Measurements from ENCODE around the gene C3. TPM values are rescaled to one million over a fixed set of nuclear protein-coding genes. Genes with fewer than 3 reads are reported as not detected.

Gene C3
- total RNA-seq, 1 experiment from 2014 or later = 5.0 TPM

DNA sequence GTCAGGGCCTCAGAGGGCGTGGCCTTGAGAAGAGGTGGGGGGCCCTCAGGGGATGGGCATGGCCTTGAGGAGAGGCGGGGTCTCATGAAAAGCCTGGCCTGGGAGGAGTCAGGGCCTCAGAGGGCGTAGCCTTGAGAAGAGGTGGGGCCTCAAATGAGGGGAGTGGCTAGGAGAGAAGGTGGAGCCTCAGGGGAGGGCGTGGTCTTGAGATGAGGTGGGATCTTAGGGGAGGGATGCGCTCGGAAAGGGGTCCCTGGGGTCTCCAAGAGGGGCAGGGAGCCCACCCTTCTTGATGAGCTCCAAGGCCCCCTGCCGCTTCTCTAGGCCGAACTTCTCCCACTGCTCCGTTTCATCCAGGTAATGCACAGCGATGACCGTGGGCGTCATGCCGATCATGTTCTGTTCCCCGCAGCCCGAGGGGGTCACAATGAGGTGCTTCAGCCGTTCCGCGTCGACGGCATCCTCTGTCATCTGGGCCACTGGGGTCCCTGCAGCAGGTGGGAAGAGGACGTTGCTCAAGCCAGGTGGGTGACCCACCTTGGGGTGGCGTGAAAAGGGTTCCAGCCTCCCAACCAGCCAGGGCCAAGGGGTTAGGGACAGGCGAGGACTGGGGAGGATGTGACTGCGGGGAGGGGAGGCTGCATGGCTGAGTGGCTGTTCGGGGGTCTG lies 26.2 kb downstream of the C3 start:
- ChIA-PET POLR2A (no interaction called here), CTCF (no interaction called here)
- TF ChIP-seq TCF7L2 (IDR thresholded peaks at IDR 0.05; ENCODE audit: low read depth, low read length) (no peak), SIN3A (IDR thresholded peaks at IDR 0.05; ENCODE audit: borderline replicate concordance, insufficient read depth, low read depth, low read length) (no peak), POLR2AphosphoS5 (IDR thresholded peaks at IDR 0.05; ENCODE audit: low read depth, low read length) (no peak)
- TF ChIP-seq, protein P1, sequence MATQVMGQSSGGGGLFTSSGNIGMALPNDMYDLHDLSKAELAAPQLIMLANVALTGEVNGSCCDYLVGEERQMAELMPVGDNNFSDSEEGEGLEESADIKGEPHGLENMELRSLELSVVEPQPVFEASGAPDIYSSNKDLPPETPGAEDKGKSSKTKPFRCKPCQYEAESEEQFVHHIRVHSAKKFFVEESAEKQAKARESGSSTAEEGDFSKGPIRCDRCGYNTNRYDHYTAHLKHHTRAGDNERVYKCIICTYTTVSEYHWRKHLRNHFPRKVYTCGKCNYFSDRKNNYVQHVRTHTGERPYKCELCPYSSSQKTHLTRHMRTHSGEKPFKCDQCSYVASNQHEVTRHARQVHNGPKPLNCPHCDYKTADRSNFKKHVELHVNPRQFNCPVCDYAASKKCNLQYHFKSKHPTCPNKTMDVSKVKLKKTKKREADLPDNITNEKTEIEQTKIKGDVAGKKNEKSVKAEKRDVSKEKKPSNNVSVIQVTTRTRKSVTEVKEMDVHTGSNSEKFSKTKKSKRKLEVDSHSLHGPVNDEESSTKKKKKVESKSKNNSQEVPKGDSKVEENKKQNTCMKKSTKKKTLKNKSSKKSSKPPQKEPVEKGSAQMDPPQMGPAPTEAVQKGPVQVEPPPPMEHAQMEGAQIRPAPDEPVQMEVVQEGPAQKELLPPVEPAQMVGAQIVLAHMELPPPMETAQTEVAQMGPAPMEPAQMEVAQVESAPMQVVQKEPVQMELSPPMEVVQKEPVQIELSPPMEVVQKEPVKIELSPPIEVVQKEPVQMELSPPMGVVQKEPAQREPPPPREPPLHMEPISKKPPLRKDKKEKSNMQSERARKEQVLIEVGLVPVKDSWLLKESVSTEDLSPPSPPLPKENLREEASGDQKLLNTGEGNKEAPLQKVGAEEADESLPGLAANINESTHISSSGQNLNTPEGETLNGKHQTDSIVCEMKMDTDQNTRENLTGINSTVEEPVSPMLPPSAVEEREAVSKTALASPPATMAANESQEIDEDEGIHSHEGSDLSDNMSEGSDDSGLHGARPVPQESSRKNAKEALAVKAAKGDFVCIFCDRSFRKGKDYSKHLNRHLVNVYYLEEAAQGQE (IDR thresholded peaks at IDR 0.05; ENCODE audit: insufficient read depth in 1 of 2, low read depth in 2 of 2, low read length in 1 of 2) = no peak
- TF ChIP-seq, protein P2, sequence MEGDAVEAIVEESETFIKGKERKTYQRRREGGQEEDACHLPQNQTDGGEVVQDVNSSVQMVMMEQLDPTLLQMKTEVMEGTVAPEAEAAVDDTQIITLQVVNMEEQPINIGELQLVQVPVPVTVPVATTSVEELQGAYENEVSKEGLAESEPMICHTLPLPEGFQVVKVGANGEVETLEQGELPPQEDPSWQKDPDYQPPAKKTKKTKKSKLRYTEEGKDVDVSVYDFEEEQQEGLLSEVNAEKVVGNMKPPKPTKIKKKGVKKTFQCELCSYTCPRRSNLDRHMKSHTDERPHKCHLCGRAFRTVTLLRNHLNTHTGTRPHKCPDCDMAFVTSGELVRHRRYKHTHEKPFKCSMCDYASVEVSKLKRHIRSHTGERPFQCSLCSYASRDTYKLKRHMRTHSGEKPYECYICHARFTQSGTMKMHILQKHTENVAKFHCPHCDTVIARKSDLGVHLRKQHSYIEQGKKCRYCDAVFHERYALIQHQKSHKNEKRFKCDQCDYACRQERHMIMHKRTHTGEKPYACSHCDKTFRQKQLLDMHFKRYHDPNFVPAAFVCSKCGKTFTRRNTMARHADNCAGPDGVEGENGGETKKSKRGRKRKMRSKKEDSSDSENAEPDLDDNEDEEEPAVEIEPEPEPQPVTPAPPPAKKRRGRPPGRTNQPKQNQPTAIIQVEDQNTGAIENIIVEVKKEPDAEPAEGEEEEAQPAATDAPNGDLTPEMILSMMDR (IDR thresholded peaks at IDR 0.05) = no peak
- no peaks in the 10 kb centered on the region for H3K27me3 ChIP-seq (ENCODE audit: control insufficient read depth, insufficient read depth, low read length)
- DNase-seq (ENCODE audit: low read depth, low spot score) (no peak), ATAC-seq (no peak; the same call in 1 of the 2 replicates)
- no peak overlapping the region for H3K27ac ChIP-seq (ENCODE audit: low read length)
- H3K36me3 ChIP-seq (ENCODE audit: control insufficient read depth, insufficient read depth, low read length) = no peaks in the 10 kb centered on the region
- H3K4me1 ChIP-seq (ENCODE audit: control insufficient read depth, insufficient read depth, low read length) = no peaks in the 10 kb centered on the region
- no TSS peak for BruUV-seq (replicated peaks)
- no peak overlapping the region for H3K4me3 ChIP-seq (ENCODE audit: low read depth in 2 of 2, low read length in 2 of 2)
- in situ Hi-C loops (cut with HindIII; ENCODE audit: low pct_unique_long_range_greater_than_20kb, low sequenced_read_pairs) = no loop called here
- no peaks in the 10 kb centered on the region for H3K9me3 ChIP-seq (ENCODE audit: control insufficient read depth, insufficient read depth, low read depth, low read length)
- intact Hi-C loops (cut with micrococcal nuclease; ENCODE audit: unreplicated experiment) = no loop called here

DNA sequence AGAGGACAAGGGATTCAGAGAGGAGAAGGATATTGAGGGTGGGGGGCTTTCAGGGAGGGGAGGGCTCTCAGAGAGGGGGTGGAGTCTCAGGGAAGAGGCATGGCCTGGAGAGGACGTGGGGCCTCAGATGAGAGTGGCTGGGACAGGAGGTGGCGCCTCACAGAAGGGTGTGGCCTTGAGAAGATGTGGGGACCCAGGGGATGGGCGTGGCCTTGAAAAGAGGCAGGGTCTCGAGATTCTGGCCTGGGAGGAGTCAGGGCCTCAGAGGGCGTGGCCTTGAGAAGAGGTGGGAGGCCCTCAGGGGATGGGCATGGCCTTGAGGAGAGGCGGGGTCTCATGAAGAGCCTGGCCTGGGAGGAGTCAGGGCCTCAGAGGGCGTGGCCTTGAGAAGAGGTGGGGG lies 26.8 kb downstream of the C3 start:
- intact Hi-C loops (cut with micrococcal nuclease; ENCODE audit: unreplicated experiment) = no loop called here

More for the DNA sequence above, 26.8 kb downstream of the C3 start:
- no peaks in the 10 kb centered on the region for H3K9me3 ChIP-seq (ENCODE audit: control insufficient read depth, insufficient read depth, low read depth, low read length)
- no peaks in the 10 kb centered on the region for H3K36me3 ChIP-seq (ENCODE audit: control insufficient read depth, insufficient read depth, low read length)
- DNase-seq (ENCODE audit: low read depth, low spot score) (no peak), ATAC-seq (no peak)
- no peaks in the 10 kb centered on the region for H3K4me1 ChIP-seq (ENCODE audit: control insufficient read depth, insufficient read depth, low read length)
- ChIA-PET CTCF (no interaction called here), POLR2A (no interaction called here)
- no TSS peak for BruUV-seq (replicated peaks)
- no peaks in the 10 kb centered on the region for H3K27me3 ChIP-seq (ENCODE audit: control insufficient read depth, insufficient read depth, low read length)
- TF ChIP-seq, protein P1 (IDR thresholded peaks at IDR 0.05; ENCODE audit: insufficient read depth in 1 of 2, low read depth in 2 of 2, low read length in 1 of 2) = no peak
- TF ChIP-seq POLR2AphosphoS5 (IDR thresholded peaks at IDR 0.05; ENCODE audit: low read depth, low read length) = no peak
- no peak for TF ChIP-seq TCF7L2 (IDR thresholded peaks at IDR 0.05; ENCODE audit: low read depth, low read length)
- TF ChIP-seq, protein P2 (IDR thresholded peaks at IDR 0.05) = no peak
- no peak overlapping the region for H3K4me3 ChIP-seq (ENCODE audit: low read depth in 2 of 2, low read length in 2 of 2)
- H3K27ac ChIP-seq (ENCODE audit: low read length) = no peak overlapping the region
- in situ Hi-C loops (cut with HindIII; ENCODE audit: low pct_unique_long_range_greater_than_20kb, low sequenced_read_pairs) = no loop called here

Data from Panc1 (cell line).